GM20000 (cell line): Measurements from ENCODE around the gene MYL6.
"Not testable (repeated sequence)": the region's sequence is repeated elsewhere in the genome, so short reads cannot be mapped to it uniquely, and the experiment has no call there.

Source experiments
- DNase-seq: peaks from one replicate; pipeline ENCODE4 v3.0.0; 2012; ENCODE audit warnings: low spot score
- CTCF ChIP-seq: IDR thresholded peaks from 2 replicates; pipeline ENCODE4 v1.5.1; 2012; ENCODE audit warnings: mild to moderate bottlenecking, control low read depth; ENCODE audit errors: extremely low read depth, missing control alignments

MYL6 gene

GRCh38 chr12:56155256-56155845 is 2.8 kb upstream of the MYL6 start:
- no peak for TF ChIP-seq CTCF
- DNase-seq = no peak

- DNase-seq = not testable (repeated sequence)
Measured at GRCh38 chr12:56156464-56157200, 1.5 kb upstream of the MYL6 start.

- peak; percentile 75 for DNase-seq
- peak; percentile 26 for TF ChIP-seq CTCF
Measured at GRCh38 chr12:56157201-56158028, 744 bp upstream of the MYL6 start.

GRCh38 chr12:56158926-56159461 is 835 bp downstream of the MYL6 start:
- DNase-seq = peak; percentile 34
- no peak for TF ChIP-seq CTCF

GRCh38 chr12:56159482-56160192 is 1.5 kb downstream of the MYL6 start:
- TF ChIP-seq CTCF = no peak
- no peak for DNase-seq

GRCh38 chr12:56160193-56160763 is 2.1 kb downstream of the MYL6 start:
- DNase-seq = peak; percentile 51
- TF ChIP-seq CTCF = no peak
